SK-N-SH (cell line): ENCODE results near the gene GIGYF1. TPM values are rescaled to one million over a fixed set of nuclear protein-coding genes. Genes with fewer than 3 reads are reported as not detected.

ENCODE experiments used
- CTCF ChIA-PET: fragments of 300-600, 350-600 bp; formaldehyde crosslinking; extraction: SDS; loops from one replicate; lab custom pipeline; 2021; lab: Yijun Ruan, JAX
- POLR2A ChIA-PET: fragments of 350-600 bp; sonication (Branson Sonifier 250); formaldehyde crosslinking; extraction: SDS; loops from one replicate; lab custom pipeline; 2020; ENCODE audit warnings: antibody characterized with exemption, inconsistent platforms; lab: Yijun Ruan, JAX
- DNase-seq: peaks from one replicate; pipeline ENCODE4 v3.0.0; 2012
- H2AFZ ChIP-seq: fragments of 200-600 bp; sonication (generic); 2 replicates; pipeline ENCODE4 v1.8.1; 2016; ENCODE audit warnings: antibody characterized with exemption, mild to moderate bottlenecking, low read depth
- H3F3A ChIP-seq: fragments of 200-600 bp; sonication (generic); replicated peaks from 2 replicates; pipeline ENCODE3; 2016; ENCODE audit warnings: antibody characterized with exemption, mild to moderate bottlenecking; ENCODE audit not compliant: insufficient read depth
- H3K27ac ChIP-seq, 2 experiments: fragments of 200-500 bp in 1 of 2; fragments of 200-600 bp in 1 of 2; sonication (Bioruptor generic) in 1 of 2; sonication (generic), shearing (Covaris generic) in 1 of 2; 2 replicates each; pipeline versions ENCODE4 v1.5.1 to v1.6.1; 2014 to 2016; ENCODE audit warnings: low read depth in 2 of 2, inconsistent platforms in 1 of 2, low read length in 1 of 2, mild to moderate bottlenecking in 1 of 2, mixed read lengths in 1 of 2
- H3K27me3 ChIP-seq: fragments of 200-600 bp; sonication (generic), shearing (Covaris generic); 2 replicates; pipeline ENCODE4 v1.6.1; 2016; ENCODE audit warnings: mixed run types; ENCODE audit not compliant: insufficient read depth
- H3K36me3 ChIP-seq, 2 experiments: fragments of 200-500 bp in 1 of 2; fragments of 200-600 bp in 1 of 2; sonication (Bioruptor generic) in 1 of 2; sonication (generic) in 1 of 2; replicated peaks in 1 of 2; 2 replicates each; pipeline versions ENCODE3 to v1.5.1; 2014 to 2016; ENCODE audit warnings: low read length in 1 of 2, mild to moderate bottlenecking in 1 of 2; ENCODE audit not compliant: insufficient read depth in 2 of 2, control insufficient read depth in 1 of 2
- H3K4me1 ChIP-seq, 2 experiments: fragments of 200-500 bp in 1 of 2; fragments of 200-600 bp in 1 of 2; sonication (Bioruptor generic) in 1 of 2; sonication (generic), shearing (Covaris generic) in 1 of 2; 2 replicates each; pipeline versions ENCODE4 v1.5.1 to v1.6.1; 2014 to 2016; ENCODE audit warnings: low read depth in 1 of 2, low read length in 1 of 2, mixed run types in 1 of 2; ENCODE audit not compliant: insufficient read depth in 2 of 2, control insufficient read depth in 1 of 2
- H3K4me2 ChIP-seq: fragments of 200-600 bp; sonication (generic), shearing (Covaris generic); 2 replicates; pipeline ENCODE4 v1.6.1; 2017; ENCODE audit warnings: mixed run types
- H3K4me3 ChIP-seq, 2 experiments: fragments of 200-500 bp in 1 of 2; fragments of 200-600 bp in 1 of 2; sonication (Bioruptor generic) in 1 of 2; sonication (generic), shearing (Covaris generic) in 1 of 2; 2 replicates each; pipeline versions ENCODE4 v1.5.1 to v1.8.1; 2014 to 2016; ENCODE audit warnings: low read depth in 2 of 2, inconsistent platforms in 1 of 2, low read length in 1 of 2, mild to moderate bottlenecking in 1 of 2, mixed read lengths in 1 of 2, moderate library complexity in 1 of 2
- H3K79me2 ChIP-seq: fragments of 200-600 bp; sonication (generic); 2 replicates; pipeline ENCODE4 v1.8.1; 2017; ENCODE audit warnings: mild to moderate bottlenecking; ENCODE audit not compliant: insufficient read depth
- H3K9ac ChIP-seq: fragments of 200-600 bp; sonication (generic); 2 replicates; pipeline ENCODE4 v1.6.1; 2017; ENCODE audit warnings: mixed run types
- H3K9me2 ChIP-seq: fragments of 200-600 bp; sonication (generic); 2 replicates; pipeline ENCODE4 v1.6.1; 2017; ENCODE audit warnings: mixed run types
- H3K9me3 ChIP-seq: fragments of 200-600 bp; sonication (generic); 2 replicates; pipeline ENCODE4 v1.6.1; 2017; ENCODE audit warnings: mixed run types, mild to moderate bottlenecking, moderate library complexity
- H4K20me1 ChIP-seq: fragments of 200-600 bp; sonication (generic); 2 replicates; pipeline ENCODE4 v1.6.1; 2017; ENCODE audit warnings: mild to moderate bottlenecking, mixed run types; ENCODE audit not compliant: insufficient read depth
- CHD2 ChIP-seq: fragments of 150-350 bp; IDR thresholded peaks from 2 replicates; pipeline ENCODE4 v1.6.1; 2018; ENCODE audit warnings: low read length; ENCODE audit not compliant: partially characterized antibody
- ELF1 ChIP-seq: IDR thresholded peaks from 2 replicates; pipeline ENCODE4 v1.4.0; 2012
- EP300 ChIP-seq, 2 experiments: IDR thresholded peaks; 2 replicates each; pipeline versions ENCODE4 v1.4.0 to v1.6.1; 2012; ENCODE audit warnings: borderline replicate concordance in 1 of 2, low read depth in 1 of 2, low read length in 1 of 2
- EZH2phosphoT487 ChIP-seq: fragments of 200-600 bp; sonication (generic); IDR thresholded peaks from 2 replicates; pipeline ENCODE4 v1.6.1; 2017; ENCODE audit warnings: low read depth, mixed run types, mild to moderate bottlenecking, antibody characterized with exemption, moderate library complexity, borderline replicate concordance
- FOSL2 ChIP-seq: IDR thresholded peaks from 2 replicates; pipeline ENCODE4 v1.4.0; 2012; ENCODE audit warnings: low read depth, mild to moderate bottlenecking, moderate library complexity, borderline replicate concordance
- FOXM1 ChIP-seq: IDR thresholded peaks from 2 replicates; pipeline ENCODE4 v1.4.0; 2012; ENCODE audit warnings: low read depth, mild to moderate bottlenecking
- GATA2 ChIP-seq: sonication (generic); formaldehyde crosslinking; IDR thresholded peaks from 2 replicates; pipeline ENCODE4 v1.5.0; 2020; ENCODE audit warnings: mild to moderate bottlenecking, missing genetic modification reagents
- JUND ChIP-seq: IDR thresholded peaks from 2 replicates; pipeline ENCODE4 v1.4.0; 2012
- MAX ChIP-seq: IDR thresholded peaks from 2 replicates; pipeline ENCODE4 v1.4.0; 2012; ENCODE audit warnings: low read depth
- MXI1 ChIP-seq: IDR thresholded peaks from 2 replicates; pipeline ENCODE4 v1.6.1; 2012; ENCODE audit warnings: mild to moderate bottlenecking, low read depth, low read length, improper control_type of control experiment
- NFIC ChIP-seq: IDR thresholded peaks from 2 replicates; pipeline ENCODE4 v1.4.0; 2012; ENCODE audit warnings: borderline replicate concordance
- PBX3 ChIP-seq: IDR thresholded peaks from 2 replicates; pipeline ENCODE4; 2012
- POLR2AphosphoS5 ChIP-seq: IDR thresholded peaks from 2 replicates; pipeline ENCODE4 v1.6.1; 2012; ENCODE audit warnings: low read depth, low read length
- RCOR1 ChIP-seq: fragments of 150-350 bp; IDR thresholded peaks from 2 replicates; pipeline ENCODE4 v1.6.1; 2017; ENCODE audit warnings: antibody characterized with exemption, low read length
- REST ChIP-seq: IDR thresholded peaks from 2 replicates; pipeline ENCODE4 v1.6.1; 2012; ENCODE audit warnings: mild to moderate bottlenecking, low read depth, low read length, moderate library complexity
- RFX5 ChIP-seq: IDR thresholded peaks from 2 replicates; pipeline ENCODE4 v1.6.1; 2012; ENCODE audit warnings: mild to moderate bottlenecking, improper control_type of control experiment, low read length
- SIN3A ChIP-seq: IDR thresholded peaks from 2 replicates; pipeline ENCODE4 v1.6.1; 2012; ENCODE audit warnings: low read depth, mild to moderate bottlenecking, low read length, moderate library complexity, borderline replicate concordance
- TAF1 ChIP-seq: IDR thresholded peaks from 2 replicates; pipeline ENCODE4 v1.6.1; 2012; ENCODE audit warnings: low read depth, mild to moderate bottlenecking, low read length, moderate library complexity, borderline replicate concordance
- TCF12 ChIP-seq: IDR thresholded peaks from 2 replicates; pipeline ENCODE4 v1.4.0; 2012
- USF1 ChIP-seq: IDR thresholded peaks from 2 replicates; pipeline ENCODE4 v1.4.0; 2012; ENCODE audit warnings: low read depth, borderline replicate concordance
- USF2 ChIP-seq: fragments of 150-350 bp; IDR thresholded peaks from 2 replicates; pipeline ENCODE4 v1.6.1; 2017; ENCODE audit warnings: antibody characterized with exemption, low read length, low read depth, borderline replicate concordance
- WGBS: methylation state at CpG from one replicate; pipeline ENCODE4 v1.1.6; 2017; ENCODE audit warnings: low lambda C conversion rate; 5-methylcytosine and 5-hydroxymethylcytosine counted together
- polyA plus RNA-seq, 3 experiments: library from polyadenylated mRNA; depleted of rRNA; stranded (reverse); fragments of >200 nt; gene quantifications; 2 replicates each; pipeline ENCODE4 v1.2.3, GENCODE V29; 2012

GIGYF1 gene
- polyA plus RNA-seq, 1 of the 3 experiments (the other 2 are of a cell fraction) = 19.4 TPM

- TF ChIP-seq PBX3 (no peak), EZH2phosphoT487 (no peak)
Measured at GRCh38 chr7:100673942-100674410, 20.1 kb downstream of the GIGYF1 start (continued).

- H3K4me1 ChIP-seq = peaks cover 0 to 19% of the 10 kb centered on the region in 2 experiments; a peak in 1 of 4 replicates
- peak within 1 kb of the TSS; percentile 83 to 98 for H3K4me3 ChIP-seq
- H3K9me3 ChIP-seq = no peaks in the 10 kb centered on the region
- no peaks in the 10 kb centered on the region for H3K27me3 ChIP-seq
- H3K79me2 ChIP-seq = peaks cover 44% of the 10 kb centered on the region
- peak within 1 kb of the TSS; percentile 87 for H3K9ac ChIP-seq
- peaks cover 28% of the 10 kb centered on the region for H4K20me1 ChIP-seq
- H2AFZ ChIP-seq = peak within 1 kb of the TSS; percentile 90
- H3K4me2 ChIP-seq = peak within 1 kb of the TSS; percentile 95
- POLR2A ChIA-PET = interaction anchor here (0.6 to 1.5 kb wide), 10 partner anchors 17 to 87 kb away, joined by 3 to 7 read pairs (median 4); partner anchors contain the start of genes ACTL6B, FBXO24, MOSPD3 and POP7
- TF ChIP-seq TAF1 (peak; percentile 95), REST (0 out of 2 replicates have a peak, but pooled peaks have one; percentile 34), EP300 (IDR thresholded peaks at IDR 0.05; ENCODE audit: borderline replicate concordance in 1 of 2, low read depth in 1 of 2, low read length in 1 of 2) (peak in 1 of 2 experiments; percentile 84; a peak in 2 of 4 replicates), FOSL2 (peak; percentile 7; the same call in 1 of the 2 replicates), NFIC (peak; percentile 37; the same call in 1 of the 2 replicates), CHD2 (peak; percentile 97), POLR2AphosphoS5 (peak; percentile 66), TCF12 (no peak; the same call in 1 of the 2 replicates), JUND (peak; percentile 44; the same call in 1 of the 2 replicates), FOXM1 (no peak), RFX5 (no peak), EZH2phosphoT487 (no peak), USF1 (peak; percentile 97), RCOR1 (peak; percentile 73), ELF1 (0 out of 2 replicates have a peak, but pooled peaks have one; percentile 45), MAX (peak; percentile 57; the same call in 1 of the 2 replicates), GATA2 (CRISPR knock-in tag) (no peak), SIN3A (peak; percentile 75; the same call in 1 of the 2 replicates), USF2 (no peak; the same call in none of the 2 replicates), MXI1 (peak; percentile 57), PBX3 (peak; percentile 89)
- TF ChIP-seq, all 33 proteins: peak for 15
- 1% methylated on average over 21 of the region's 65 CpGs for WGBS
- Histone ChIP-seq H3K27ac (peak within 1 kb of the TSS; percentile 94 to 99), H3F3A (peaks cover 29% of the 10 kb centered on the region), H3K9me2 (no peaks in the 10 kb centered on the region), H3K36me3 (peaks cover 13 to 18% of the 10 kb centered on the region in 2 experiments)
- CTCF ChIA-PET = interaction anchor here (0.7 to 2.2 kb wide), 7 partner anchors 17 to 126 kb away, joined by 3 to 12 read pairs (median 4); partner anchors contain the start of gene ACTL6B
- DNase-seq = peak; percentile 99
Measured at GRCh38 chr7:100673302-100673941, 20.6 kb downstream of the GIGYF1 start, which contains the start of gene GNB2. Gene GNB2 (plus strand): TSS chr7:100673740. CDS start chr7:100676266, 2,526 bp downstream.
